H9 (cell line): Measurements from ENCODE around the gene LAMTOR5. TPM values are rescaled to one million over a fixed set of nuclear protein-coding genes. Genes with fewer than 3 reads are reported as not detected.
A peak's percentile ranks its signal among the peaks of the same experiment; 100 is the strongest.

Source experiments
- DNase-seq: peaks from one replicate; pipeline ENCODE4 v3.0.0-alpha.2; 2017
- H2AFZ ChIP-seq: one replicate; pipeline ENCODE4 v1.6.1; 2013; ENCODE audit warnings: mild to moderate bottlenecking, low read length, control low read depth, moderate library complexity
- H2AK5ac ChIP-seq: 2 replicates; pipeline ENCODE4 v1.6.1; 2013; ENCODE audit warnings: low read length, control low read depth, mixed read lengths; ENCODE audit not compliant: insufficient read length
- H2BK120ac ChIP-seq: one replicate; pipeline ENCODE4 v1.6.1; 2013; ENCODE audit warnings: low read depth, mild to moderate bottlenecking, low read length, control low read depth, inconsistent platforms; ENCODE audit not compliant: poor library complexity, severe bottlenecking
- H2BK12ac ChIP-seq: 2 replicates; pipeline ENCODE4 v1.6.1; 2013; ENCODE audit warnings: low read length, control low read depth, mixed read lengths, low read depth; ENCODE audit not compliant: insufficient read length
- H2BK15ac ChIP-seq: 2 replicates; pipeline ENCODE4 v1.6.1; 2013; ENCODE audit warnings: low read depth, low read length, control low read depth
- H2BK20ac ChIP-seq: one replicate; pipeline ENCODE4 v1.6.1; 2013; ENCODE audit warnings: low read depth, mild to moderate bottlenecking, low read length, control low read depth, inconsistent platforms; ENCODE audit not compliant: poor library complexity, severe bottlenecking
- H2BK5ac ChIP-seq: 2 replicates; pipeline ENCODE4 v1.6.1; 2013; ENCODE audit warnings: low read length, control low read depth, mixed read lengths; ENCODE audit not compliant: insufficient read length
- H3K14ac ChIP-seq: 2 replicates; pipeline ENCODE4 v1.6.1; 2013; ENCODE audit warnings: low read length, control low read depth; ENCODE audit not compliant: insufficient read depth
- H3K18ac ChIP-seq: 2 replicates; pipeline ENCODE4 v1.6.1; 2013; ENCODE audit warnings: low read depth, mild to moderate bottlenecking, mixed read lengths, low read length, control low read depth; ENCODE audit not compliant: insufficient read length
- H3K23ac ChIP-seq: 2 replicates; pipeline ENCODE4 v1.6.1; 2013; ENCODE audit warnings: low read length, control low read depth, mixed read lengths, low read depth; ENCODE audit not compliant: insufficient read length
- H3K23me2 ChIP-seq: 2 replicates; pipeline ENCODE4 v1.6.1; 2013; ENCODE audit warnings: low read depth, mild to moderate bottlenecking, mixed read lengths, low read length, control low read depth; ENCODE audit not compliant: insufficient read length, poor library complexity, severe bottlenecking
- H3K27ac ChIP-seq: 2 replicates; pipeline ENCODE4 v1.5.1; 2013; ENCODE audit warnings: low read length, control low read depth, mixed read lengths, low read depth; ENCODE audit not compliant: insufficient read length
- H3K27me3 ChIP-seq: 2 replicates; pipeline ENCODE4 v1.6.1; 2013; ENCODE audit warnings: low read length, control low read depth, inconsistent platforms; ENCODE audit not compliant: insufficient read depth
- H3K4ac ChIP-seq: 2 replicates; pipeline ENCODE4 v1.6.1; 2013; ENCODE audit warnings: low read depth, mild to moderate bottlenecking, control low read depth, inconsistent platforms, low read length, moderate library complexity
- H3K4me1 ChIP-seq: 2 replicates; pipeline ENCODE4 v1.6.1; 2013; ENCODE audit warnings: low read length, control low read depth, inconsistent platforms; ENCODE audit not compliant: insufficient read depth
- H3K4me2 ChIP-seq: 2 replicates; pipeline ENCODE4 v1.6.1; 2013; ENCODE audit warnings: low read length, control low read depth, mixed read lengths; ENCODE audit not compliant: insufficient read length, insufficient read depth
- H3K56ac ChIP-seq: 2 replicates; pipeline ENCODE4 v1.6.1; 2013; ENCODE audit warnings: low read depth, mild to moderate bottlenecking, mixed read lengths, low read length, control low read depth; ENCODE audit not compliant: insufficient read length
- H3K79me1 ChIP-seq: 2 replicates; pipeline ENCODE4 v1.6.1; 2013; ENCODE audit warnings: low read depth, mild to moderate bottlenecking, moderate library complexity, low read length, control low read depth, inconsistent platforms; ENCODE audit not compliant: insufficient read depth, poor library complexity, severe bottlenecking
- H3K79me2 ChIP-seq: 2 replicates; pipeline ENCODE4 v1.6.1; 2013; ENCODE audit warnings: low read length, control low read depth, inconsistent platforms; ENCODE audit not compliant: insufficient read depth
- H3K9ac ChIP-seq: 2 replicates; pipeline ENCODE4 v1.6.1; 2013; ENCODE audit warnings: low read length, control low read depth, mixed read lengths; ENCODE audit not compliant: insufficient read length; ENCODE audit errors: extremely low read depth
- H3K9me3 ChIP-seq: one replicate; pipeline ENCODE4 v1.6.1; 2013; ENCODE audit warnings: low read depth, low read length, inconsistent platforms; ENCODE audit not compliant: control insufficient read depth
- H3T11ph ChIP-seq: one replicate; pipeline ENCODE4 v1.6.1; 2013; ENCODE audit warnings: mild to moderate bottlenecking, low read length, control low read depth, inconsistent platforms
- H4K20me1 ChIP-seq: one replicate; pipeline ENCODE4 v1.6.1; 2013; ENCODE audit not compliant: control insufficient read depth, insufficient read length, insufficient read depth
- H4K5ac ChIP-seq: 2 replicates; pipeline ENCODE4 v1.6.1; 2013; ENCODE audit warnings: low read depth, mild to moderate bottlenecking, mixed read lengths, low read length, control low read depth; ENCODE audit not compliant: insufficient read length
- H4K8ac ChIP-seq: replicated peaks from 2 replicates; pipeline ENCODE4 v1.6.1; 2013; ENCODE audit warnings: low read length, control low read depth, mixed read lengths, low read depth; ENCODE audit not compliant: insufficient read length
- H4K91ac ChIP-seq: 2 replicates; pipeline ENCODE4 v1.6.1; 2013; ENCODE audit warnings: low read depth, mild to moderate bottlenecking, moderate library complexity, mixed read lengths, low read length, control low read depth; ENCODE audit not compliant: insufficient read length
- H3K27ac Mint-ChIP-seq, 3 experiments: 2 replicates in 2 of 3; 3 replicates in 1 of 3; pipeline ENCODE4 v1.8.0; 2020 to 2021; ENCODE audit warnings: mixed read lengths in 3 of 3, mild to moderate bottlenecking in 1 of 3, moderate library complexity in 1 of 3
- H3K27me3 Mint-ChIP-seq: 2 replicates; pipeline ENCODE4 v1.8.0; 2021; ENCODE audit warnings: low read depth, mild to moderate bottlenecking, moderate library complexity, mixed read lengths
- H3K36me3 Mint-ChIP-seq, 3 experiments: 2 replicates in 2 of 3; 3 replicates in 1 of 3; pipeline ENCODE4 v1.8.0; 2020 to 2021; ENCODE audit warnings: low read depth in 3 of 3, mixed read lengths in 3 of 3; ENCODE audit not compliant: insufficient read depth in 1 of 3
- H3K4me1 Mint-ChIP-seq, 2 experiments: 2 replicates each; pipeline ENCODE4 v1.8.0; 2020; ENCODE audit warnings: mixed read lengths in 2 of 2
- H3K4me3 Mint-ChIP-seq, 2 experiments: 2 replicates in 1 of 2; 3 replicates in 1 of 2; pipeline ENCODE4 v1.8.0; 2020 to 2021; ENCODE audit warnings: mild to moderate bottlenecking in 2 of 2, mixed read lengths in 2 of 2, moderate library complexity in 1 of 2
- H3K9me3 Mint-ChIP-seq, 2 experiments: 2 replicates in 1 of 2; 3 replicates in 1 of 2; pipeline ENCODE4 v1.8.0; 2020; ENCODE audit warnings: mild to moderate bottlenecking in 2 of 2, mixed read lengths in 2 of 2, moderate library complexity in 1 of 2
- CTCF ChIP-seq: fragments of 200-600 bp; sonication (generic); conservative IDR thresholded peaks from 3 replicates; pipeline ENCODE4 v1.8.0; 2021; ENCODE audit warnings: antibody characterized with exemption, mild to moderate bottlenecking
- WGBS: extraction: QIAGEN DNeasy Blood & Tissue Kit; methylation state at CpG from one replicate; pipeline ENCODE4 v1.1.7; 2013; ENCODE audit warnings: missing lambda C conversion rate, low lambda C conversion rate, mixed read lengths; ENCODE audit not compliant: insufficient read length; ENCODE audit errors: extremely low coverage; 5-methylcytosine and 5-hydroxymethylcytosine counted together
- total RNA-seq: library from RNA; stranded (reverse); gene quantifications from 2 replicates; pipeline ENCODE4 v1.2.1, GENCODE V29; 2021

LAMTOR5 gene
- total RNA-seq, 1 experiment from 2014 or later = 108 TPM

DNA sequence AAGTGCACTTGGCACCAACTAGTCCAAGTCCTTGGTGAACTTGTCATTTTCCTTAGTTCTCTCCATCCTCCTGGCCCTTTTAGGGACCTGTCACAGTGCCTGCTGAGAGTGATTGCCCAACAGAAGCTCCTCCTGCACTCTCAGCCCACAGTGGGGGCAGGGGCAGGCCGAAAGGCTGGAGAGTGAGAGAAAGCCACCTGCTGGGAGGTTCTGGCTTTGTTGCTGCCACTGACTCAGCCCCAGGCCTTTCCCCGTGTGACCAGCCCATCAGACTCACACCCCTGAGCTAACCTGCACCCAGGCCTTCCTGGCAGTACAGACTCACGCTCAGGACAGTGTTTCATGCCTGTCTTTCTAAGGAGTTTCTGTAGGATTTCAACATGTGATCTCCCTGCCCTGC, 26.3 kb upstream of the LAMTOR5 start:
- Histone ChIP-seq H3K23ac (no peak overlapping the region), H4K91ac (no peak overlapping the region), H3K4me2 (no peak overlapping the region), H3K23me2 (no peaks in the 10 kb centered on the region), H2AFZ (no peak overlapping the region), H2BK5ac (no peak overlapping the region), H2AK5ac (no peak overlapping the region), H3K79me1 (no peaks in the 10 kb centered on the region), H3K9me3 (no peaks in the 10 kb centered on the region), H3K14ac (no peak overlapping the region), H2BK120ac (no peak overlapping the region), H3K27ac (no peak overlapping the region), H3K79me2 (no peaks in the 10 kb centered on the region), H3K4me1 (no peaks in the 10 kb centered on the region; the same call in 1 of the 2 replicates), H2BK15ac (no peak overlapping the region), H4K5ac (no peak overlapping the region), H4K8ac (no peak overlapping the region), H3K4ac (no peak overlapping the region), H3K27me3 (no peaks in the 10 kb centered on the region; the same call in 1 of the 2 replicates), H2BK20ac (no peak overlapping the region), H3K9ac (no peak overlapping the region), H3T11ph (no peak overlapping the region), H3K56ac (no peak overlapping the region), H2BK12ac (no peak overlapping the region), H4K20me1 (no peaks in the 10 kb centered on the region), H3K18ac (no peak overlapping the region)
- no peak; the same call in 2 of the 3 replicates for TF ChIP-seq CTCF
- no CpG with 5 or more reads among the region's 3 CpGs for WGBS
- Mint-ChIP-seq H3K9me3 (no peaks in the 10 kb centered on the region), H3K36me3 (no peaks in the 10 kb centered on the region), H3K27me3 (peaks cover 22% of the 10 kb centered on the region), H3K27ac (no peak overlapping the region), H3K4me1 (peaks cover 26 to 34% of the 10 kb centered on the region in 2 experiments), H3K4me3 (no peak overlapping the region)
- DNase-seq = peak; percentile 79
